HTR-8/SVneo (cell line): ENCODE results near the gene FBXW4.

Experiments used
- DNase-seq: peaks from one replicate; pipeline ENCODE4 v3.0.0; 2011; ENCODE audit warnings: low spot score, mixed read lengths; ENCODE audit not compliant: insufficient read length
- FAIRE-seq: peaks from 2 replicates; lab custom pipeline; 2011; peaks lifted over from hg19 to GRCh38; lab: Jason Lieb, UNC

Gene FBXW4

DNA sequence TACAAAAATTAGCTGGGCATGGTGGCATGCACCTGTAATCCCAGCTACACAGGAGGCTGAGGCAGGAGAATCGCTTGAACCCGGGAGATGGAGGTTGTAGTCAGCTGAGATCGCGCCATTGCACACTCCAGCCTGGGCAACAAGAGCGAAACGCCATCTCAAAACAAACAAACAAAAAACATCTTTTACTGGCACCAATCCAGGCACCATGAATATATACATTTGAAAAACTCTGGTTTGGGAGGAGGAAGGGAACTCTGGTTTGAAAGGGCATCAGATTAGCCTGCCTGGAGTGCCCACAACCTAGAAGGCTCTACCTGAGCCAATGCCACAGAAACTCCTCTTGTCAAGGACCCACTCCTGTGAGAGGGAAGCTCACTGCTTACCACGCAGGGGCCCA, 122.8 kb downstream of the FBXW4 start:
- no peak for FAIRE-seq
- no peak for DNase-seq

DNA sequence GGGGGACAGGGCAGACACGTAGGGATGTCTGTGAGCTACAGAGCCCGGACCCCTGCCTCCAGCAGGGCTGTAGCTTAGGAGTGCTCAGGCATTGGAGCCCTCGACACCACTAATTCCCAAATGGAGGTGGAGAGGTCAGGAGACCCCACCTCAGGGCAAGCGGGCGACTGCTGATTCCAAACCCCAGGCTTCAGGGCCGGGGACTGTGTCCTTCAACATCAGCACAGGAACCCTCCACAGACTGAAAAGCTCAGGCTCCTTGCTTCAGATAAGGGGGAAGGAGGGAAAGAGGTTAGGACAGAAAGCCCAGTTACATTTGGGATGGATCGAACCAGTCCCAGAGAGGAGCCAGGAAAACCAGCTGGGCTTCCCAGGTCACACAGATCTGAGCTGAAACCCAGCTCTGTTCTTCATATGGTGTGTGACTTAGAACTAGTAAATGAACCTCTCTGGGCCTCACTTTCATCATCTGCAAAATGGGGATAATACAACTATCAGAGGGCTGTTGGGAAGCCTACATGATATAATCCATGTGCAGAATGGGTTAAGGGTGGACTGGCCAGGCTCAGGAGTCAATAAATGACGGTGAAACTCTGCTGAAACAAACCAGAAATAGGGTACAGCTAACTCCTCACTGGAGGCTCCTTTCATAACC, 123.6 kb downstream of the FBXW4 start:
- no peak for FAIRE-seq
- no peak for DNase-seq

DNA sequence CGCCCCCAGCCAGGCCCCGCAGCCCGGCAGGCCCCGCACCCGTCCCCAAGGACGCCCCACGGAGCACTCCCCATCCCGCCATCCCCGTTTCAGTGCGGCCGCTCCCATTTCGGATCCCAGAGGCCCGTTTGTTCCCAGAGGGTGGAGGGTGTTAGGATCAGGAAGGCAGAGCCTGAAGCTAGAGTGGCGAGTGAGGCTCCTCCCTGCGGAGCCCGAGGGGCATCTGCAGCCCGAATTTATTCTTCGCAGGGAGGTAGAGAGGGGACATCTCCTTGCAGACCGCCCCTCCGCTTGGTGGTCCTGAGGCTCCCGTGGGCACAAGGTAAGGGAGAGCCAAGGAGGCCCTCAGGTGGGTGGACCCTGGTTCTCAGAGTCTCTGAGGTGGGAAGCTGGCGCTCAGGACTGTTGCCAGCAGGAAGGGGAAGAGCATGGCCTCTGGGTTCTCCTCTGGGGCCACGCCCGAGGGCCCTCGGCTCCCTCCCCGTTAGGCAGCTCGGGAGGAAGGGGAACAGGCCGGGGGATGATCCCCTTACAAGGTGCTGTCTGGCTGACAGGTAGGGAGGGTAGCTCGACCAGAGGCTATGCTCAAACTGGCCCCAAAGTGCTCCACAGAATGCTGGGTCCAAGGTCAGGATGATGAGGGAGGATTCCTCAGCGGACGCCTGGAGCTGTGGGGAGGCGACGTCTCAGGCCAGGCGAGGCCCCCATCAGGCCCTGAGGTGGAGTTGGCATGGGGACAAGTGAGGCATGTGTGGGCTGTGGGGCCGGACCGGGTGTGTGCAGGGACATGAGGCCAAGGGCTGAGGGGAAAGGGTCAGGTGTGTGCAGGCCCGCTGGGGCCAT, 124.3 kb downstream of the FBXW4 start:
- peak; percentile 64 for FAIRE-seq

DNA sequence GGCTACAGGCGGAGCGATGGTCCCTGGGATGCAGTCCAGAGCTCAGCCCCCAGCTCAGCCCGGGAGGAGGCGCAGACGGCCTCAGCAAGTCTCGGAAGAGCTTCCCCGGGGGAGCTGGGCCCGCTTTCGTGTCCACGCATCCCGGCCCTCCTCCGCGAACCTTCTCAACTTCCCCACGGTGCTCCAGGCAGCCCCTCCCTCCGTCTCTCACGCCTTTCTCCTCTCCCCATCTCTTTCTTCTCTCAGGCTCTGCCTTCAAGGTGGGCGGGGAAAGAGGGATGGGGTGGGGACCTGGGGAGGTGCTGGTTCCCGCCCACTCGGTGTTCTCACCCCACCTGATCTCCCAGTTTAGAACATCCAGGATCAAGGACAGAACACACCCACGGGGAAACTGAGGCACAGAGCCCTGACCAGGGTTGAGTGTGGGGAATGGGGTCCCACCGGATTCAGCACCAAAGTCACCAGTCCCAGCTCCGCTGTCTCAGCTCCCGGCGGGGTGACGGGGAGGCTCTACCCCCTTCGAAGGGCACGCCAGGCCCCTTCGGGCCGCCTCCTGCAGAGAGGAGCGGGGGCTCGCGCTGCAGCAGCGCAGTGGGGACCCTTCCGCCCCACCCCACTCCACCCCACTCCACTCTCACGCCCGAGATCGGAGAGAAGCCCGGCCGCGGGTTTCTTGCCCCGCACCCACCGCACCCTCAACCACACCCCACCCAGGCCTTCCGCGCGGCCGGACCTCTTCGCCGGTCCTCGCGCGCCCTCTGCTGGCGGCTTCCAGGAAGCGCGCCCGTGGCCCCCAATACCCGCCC, 125.1 kb downstream of the FBXW4 start:
- FAIRE-seq (peak; percentile 79), DNase-seq (peak; percentile 82)

More for the DNA sequence above, 124.3 kb downstream of the FBXW4 start:
- DNase-seq, result no peak

DNA sequence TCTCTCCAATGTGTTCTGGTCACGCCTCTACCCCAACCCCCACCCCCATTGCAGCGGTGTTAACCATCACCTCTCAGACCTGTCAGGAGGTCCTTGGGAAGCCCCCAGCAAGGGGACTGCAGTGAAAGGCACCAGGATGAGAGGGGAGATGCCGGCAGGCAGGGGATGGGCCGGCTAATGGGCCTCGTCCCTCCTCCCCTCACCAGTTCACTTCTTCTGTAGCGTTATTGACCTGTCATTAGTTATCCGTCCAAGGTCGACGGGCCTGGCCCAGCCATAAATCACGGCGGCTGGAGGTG, 125.7 kb downstream of the FBXW4 start:
- no peak for DNase-seq
- FAIRE-seq, result no peak

DNA sequence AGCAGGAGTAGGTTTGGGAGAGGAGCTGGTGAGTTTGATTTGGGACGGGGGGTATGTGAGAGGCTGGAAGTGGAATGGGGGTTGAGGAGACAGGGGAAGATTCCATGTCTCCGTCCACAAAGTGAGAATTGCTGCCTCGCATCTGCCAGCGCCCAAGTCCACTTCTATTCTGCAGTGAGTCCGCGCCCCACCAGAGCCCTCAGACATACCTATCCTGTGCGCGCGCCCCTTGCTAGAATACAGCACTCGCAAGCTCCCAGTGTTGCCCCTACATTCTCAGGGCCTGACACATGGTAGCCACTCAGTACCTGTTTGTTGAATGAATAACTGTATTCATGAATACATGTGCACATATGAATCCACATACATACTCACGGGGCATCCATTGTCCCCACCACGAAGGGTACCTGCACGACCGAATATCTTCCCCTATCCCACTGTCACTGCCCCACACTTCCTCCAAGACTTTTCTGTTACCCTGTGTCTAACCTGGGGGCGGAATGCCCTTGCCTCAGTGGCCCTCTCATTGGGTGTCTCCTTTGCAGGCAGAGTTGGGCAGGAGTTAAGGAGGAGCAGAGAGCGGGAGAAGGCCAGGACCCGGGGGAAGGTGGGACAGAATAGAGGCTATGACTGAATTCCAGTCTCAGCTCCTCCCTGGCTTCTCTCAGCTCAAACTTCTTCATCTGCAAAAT, 126.8 kb downstream of the FBXW4 start:
- no peak for FAIRE-seq
- DNase-seq, result no peak

DNA sequence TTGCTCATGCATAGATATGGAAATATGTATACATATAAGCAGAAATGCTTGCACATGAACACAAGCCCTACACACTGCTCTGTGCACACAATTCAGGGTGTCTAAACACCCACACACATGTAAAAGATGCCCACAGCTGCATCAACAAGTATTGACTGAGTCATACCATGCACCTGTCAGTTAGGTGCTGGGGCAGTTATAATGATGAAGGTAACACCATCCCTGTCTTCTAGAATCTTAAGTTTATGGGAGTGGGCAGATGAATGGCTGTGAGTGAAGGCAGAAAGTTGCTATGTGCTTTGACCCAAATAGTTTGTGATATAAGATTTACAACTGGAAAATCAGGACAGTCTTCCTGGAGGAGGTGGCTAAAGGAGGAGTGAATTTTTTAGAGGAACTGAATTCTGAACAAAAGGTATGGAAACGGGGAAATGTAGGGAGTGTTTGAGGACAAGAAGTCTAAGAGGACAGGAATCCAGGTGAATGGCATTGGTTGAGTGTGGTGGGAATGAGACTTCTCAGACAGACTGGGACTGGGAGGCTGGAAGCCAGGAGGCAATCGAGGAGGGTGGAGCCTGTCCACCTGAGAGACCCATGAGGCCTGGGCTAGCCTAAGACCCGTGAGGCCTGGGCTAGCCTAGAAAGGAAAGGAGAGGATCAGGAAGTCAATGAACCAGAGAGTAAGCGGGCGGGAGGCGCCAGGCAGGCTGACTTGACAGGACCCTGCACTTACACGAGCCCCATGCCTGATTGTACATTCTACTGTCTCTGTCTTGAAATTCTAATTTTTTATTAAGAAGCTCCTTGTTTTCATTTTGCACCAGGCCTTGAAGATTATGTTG, 127.6 kb downstream of the FBXW4 start:
- FAIRE-seq (no peak), DNase-seq (no peak)

- DNase-seq, result no peak
- FAIRE-seq, result peak; percentile 83
Measured at GRCh38 chr10:101566333-101567164, 128.4 kb downstream of the FBXW4 start.

- FAIRE-seq (no peak), DNase-seq (no peak)
Measured at GRCh38 chr10:101565936-101566332, 129.0 kb downstream of the FBXW4 start.

DNA sequence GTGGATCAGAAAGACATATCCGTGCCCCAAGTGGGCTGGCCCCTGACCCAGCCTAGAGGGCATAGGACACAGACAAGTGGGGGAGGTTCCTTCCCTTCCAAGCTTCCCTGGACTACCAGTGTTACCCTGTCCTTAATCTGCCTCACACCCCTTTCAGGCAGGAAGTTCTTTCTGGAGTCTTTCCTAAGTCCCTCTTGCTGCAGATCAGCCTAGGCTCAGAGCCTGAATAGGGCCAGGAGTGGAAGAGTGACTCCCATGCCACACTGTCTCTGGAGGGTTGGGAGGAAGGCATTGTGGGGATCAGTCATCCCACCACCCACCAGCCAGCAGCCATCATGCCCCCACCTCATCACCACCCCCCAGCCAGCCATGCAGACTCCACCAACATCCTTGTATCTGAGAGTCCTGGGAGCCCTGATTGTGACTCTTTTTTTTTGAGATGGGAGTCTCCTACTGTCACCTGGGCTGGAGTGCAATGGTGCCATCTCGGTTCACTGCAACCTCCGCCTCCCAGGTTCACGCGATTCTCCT, 129.5 kb downstream of the FBXW4 start:
- FAIRE-seq (no peak), DNase-seq (no peak)

GRCh38 chr10:101564490-101564991, 130.4 kb downstream of the FBXW4 start:
- FAIRE-seq (no peak), DNase-seq (no peak)

DNA sequence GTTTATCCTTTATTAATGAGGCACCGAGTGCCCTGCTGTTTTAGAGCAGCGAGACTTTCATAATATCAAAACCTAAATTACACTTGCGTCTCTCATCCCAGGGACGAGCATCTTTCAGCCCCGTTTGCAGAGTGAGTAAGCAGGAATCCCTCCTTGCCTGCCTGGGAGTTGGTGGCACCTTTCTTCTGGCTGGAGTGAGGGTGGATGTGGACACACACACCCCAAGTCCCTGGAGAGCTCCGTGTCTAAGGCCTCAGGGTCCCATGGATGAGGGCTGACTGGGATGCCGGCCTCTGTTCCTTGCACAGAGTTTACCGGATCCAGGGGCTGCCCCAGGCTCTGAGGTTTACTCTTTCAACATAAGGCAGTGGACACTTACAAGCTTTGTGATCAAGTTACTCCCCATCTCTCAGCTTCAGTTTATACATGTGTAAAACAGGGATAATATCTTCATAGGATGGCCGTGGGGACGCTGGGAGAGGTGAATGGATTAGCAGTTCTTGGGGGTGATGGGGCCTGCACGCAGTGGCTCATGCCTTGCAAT, 131.4 kb downstream of the FBXW4 start:
- no peak for DNase-seq
- FAIRE-seq, result no peak

- FAIRE-seq (no peak), DNase-seq (no peak)
Measured at GRCh38 chr10:101563007-101563406, 132.0 kb downstream of the FBXW4 start.

DNA sequence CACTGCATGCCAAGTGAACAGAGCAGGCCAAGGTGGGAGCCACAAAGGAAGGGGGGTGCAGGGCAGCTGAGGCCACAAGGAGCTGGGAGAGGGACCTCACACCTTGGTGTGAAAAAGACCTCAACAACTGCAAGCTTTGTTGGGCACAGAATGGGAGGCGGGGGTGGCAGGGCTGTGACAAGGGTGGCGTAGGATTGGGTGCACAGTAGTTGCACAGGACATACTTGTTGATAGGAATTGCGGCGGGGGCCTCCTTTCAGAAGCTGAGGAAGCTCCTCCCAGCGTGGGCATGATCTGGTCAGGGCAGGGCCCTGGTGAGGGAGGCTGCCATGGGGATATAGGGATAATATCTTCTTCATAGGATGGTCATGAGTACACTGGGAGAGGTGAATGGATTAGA, 132.7 kb downstream of the FBXW4 start:
- DNase-seq, result no peak
- FAIRE-seq, result no peak

GRCh38 chr10:101561068-101561915, 133.7 kb downstream of the FBXW4 start:
- FAIRE-seq (peak; percentile 36), DNase-seq (no peak)
